Measurements from ENCODE around the gene ARPC5.

- no peak for TF ChIP-seq POLR2A (IDR thresholded peaks at IDR 0.05)
- TF ChIP-seq, protein P1, sequence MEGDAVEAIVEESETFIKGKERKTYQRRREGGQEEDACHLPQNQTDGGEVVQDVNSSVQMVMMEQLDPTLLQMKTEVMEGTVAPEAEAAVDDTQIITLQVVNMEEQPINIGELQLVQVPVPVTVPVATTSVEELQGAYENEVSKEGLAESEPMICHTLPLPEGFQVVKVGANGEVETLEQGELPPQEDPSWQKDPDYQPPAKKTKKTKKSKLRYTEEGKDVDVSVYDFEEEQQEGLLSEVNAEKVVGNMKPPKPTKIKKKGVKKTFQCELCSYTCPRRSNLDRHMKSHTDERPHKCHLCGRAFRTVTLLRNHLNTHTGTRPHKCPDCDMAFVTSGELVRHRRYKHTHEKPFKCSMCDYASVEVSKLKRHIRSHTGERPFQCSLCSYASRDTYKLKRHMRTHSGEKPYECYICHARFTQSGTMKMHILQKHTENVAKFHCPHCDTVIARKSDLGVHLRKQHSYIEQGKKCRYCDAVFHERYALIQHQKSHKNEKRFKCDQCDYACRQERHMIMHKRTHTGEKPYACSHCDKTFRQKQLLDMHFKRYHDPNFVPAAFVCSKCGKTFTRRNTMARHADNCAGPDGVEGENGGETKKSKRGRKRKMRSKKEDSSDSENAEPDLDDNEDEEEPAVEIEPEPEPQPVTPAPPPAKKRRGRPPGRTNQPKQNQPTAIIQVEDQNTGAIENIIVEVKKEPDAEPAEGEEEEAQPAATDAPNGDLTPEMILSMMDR (IDR thresholded peaks at IDR 0.05) = no peak
Measured at GRCh38 chr1:183596500-183596899, 39.1 kb downstream of the ARPC5 start.

All from thyroid gland (tissue), 4 donors.